SK-N-SH (cell line): ENCODE data around the gene ADAD2. TPM values are rescaled to one million over a fixed set of nuclear protein-coding genes. Genes with fewer than 3 reads are reported as not detected.

Experiments
- CTCF ChIA-PET: fragments of 300-600, 350-600 bp; formaldehyde crosslinking; extraction: SDS; loops from one replicate; lab custom pipeline; 2021; lab: Yijun Ruan, JAX
- POLR2A ChIA-PET: fragments of 350-600 bp; sonication (Branson Sonifier 250); formaldehyde crosslinking; extraction: SDS; loops from one replicate; lab custom pipeline; 2020; ENCODE audit warnings: antibody characterized with exemption, inconsistent platforms; lab: Yijun Ruan, JAX
- DNase-seq: peaks from one replicate; pipeline ENCODE4 v3.0.0; 2012
- H2AFZ ChIP-seq: fragments of 200-600 bp; sonication (generic); 2 replicates; pipeline ENCODE4 v1.8.1; 2016; ENCODE audit warnings: antibody characterized with exemption, mild to moderate bottlenecking, low read depth
- H3F3A ChIP-seq: fragments of 200-600 bp; sonication (generic); replicated peaks from 2 replicates; pipeline ENCODE3; 2016; ENCODE audit warnings: antibody characterized with exemption, mild to moderate bottlenecking; ENCODE audit not compliant: insufficient read depth
- H3K27ac ChIP-seq, 2 experiments: fragments of 200-500 bp in 1 of 2; fragments of 200-600 bp in 1 of 2; sonication (Bioruptor generic) in 1 of 2; sonication (generic), shearing (Covaris generic) in 1 of 2; 2 replicates each; pipeline versions ENCODE4 v1.5.1 to v1.6.1; 2014 to 2016; ENCODE audit warnings: low read depth in 2 of 2, inconsistent platforms in 1 of 2, low read length in 1 of 2, mild to moderate bottlenecking in 1 of 2, mixed read lengths in 1 of 2
- H3K27me3 ChIP-seq: fragments of 200-600 bp; sonication (generic), shearing (Covaris generic); 2 replicates; pipeline ENCODE4 v1.6.1; 2016; ENCODE audit warnings: mixed run types; ENCODE audit not compliant: insufficient read depth
- H3K36me3 ChIP-seq, 2 experiments: fragments of 200-500 bp in 1 of 2; fragments of 200-600 bp in 1 of 2; sonication (Bioruptor generic) in 1 of 2; sonication (generic) in 1 of 2; replicated peaks in 1 of 2; 2 replicates each; pipeline versions ENCODE3 to v1.5.1; 2014 to 2016; ENCODE audit warnings: low read length in 1 of 2, mild to moderate bottlenecking in 1 of 2; ENCODE audit not compliant: insufficient read depth in 2 of 2, control insufficient read depth in 1 of 2
- H3K4me1 ChIP-seq, 2 experiments: fragments of 200-500 bp in 1 of 2; fragments of 200-600 bp in 1 of 2; sonication (Bioruptor generic) in 1 of 2; sonication (generic), shearing (Covaris generic) in 1 of 2; 2 replicates each; pipeline versions ENCODE4 v1.5.1 to v1.6.1; 2014 to 2016; ENCODE audit warnings: low read depth in 1 of 2, low read length in 1 of 2, mixed run types in 1 of 2; ENCODE audit not compliant: insufficient read depth in 2 of 2, control insufficient read depth in 1 of 2
- H3K4me2 ChIP-seq: fragments of 200-600 bp; sonication (generic), shearing (Covaris generic); 2 replicates; pipeline ENCODE4 v1.6.1; 2017; ENCODE audit warnings: mixed run types
- H3K4me3 ChIP-seq, 2 experiments: fragments of 200-500 bp in 1 of 2; fragments of 200-600 bp in 1 of 2; sonication (Bioruptor generic) in 1 of 2; sonication (generic), shearing (Covaris generic) in 1 of 2; 2 replicates each; pipeline versions ENCODE4 v1.5.1 to v1.8.1; 2014 to 2016; ENCODE audit warnings: low read depth in 2 of 2, inconsistent platforms in 1 of 2, low read length in 1 of 2, mild to moderate bottlenecking in 1 of 2, mixed read lengths in 1 of 2, moderate library complexity in 1 of 2
- H3K79me2 ChIP-seq: fragments of 200-600 bp; sonication (generic); 2 replicates; pipeline ENCODE4 v1.8.1; 2017; ENCODE audit warnings: mild to moderate bottlenecking; ENCODE audit not compliant: insufficient read depth
- H3K9ac ChIP-seq: fragments of 200-600 bp; sonication (generic); 2 replicates; pipeline ENCODE4 v1.6.1; 2017; ENCODE audit warnings: mixed run types
- H3K9me2 ChIP-seq: fragments of 200-600 bp; sonication (generic); 2 replicates; pipeline ENCODE4 v1.6.1; 2017; ENCODE audit warnings: mixed run types
- H3K9me3 ChIP-seq: fragments of 200-600 bp; sonication (generic); 2 replicates; pipeline ENCODE4 v1.6.1; 2017; ENCODE audit warnings: mixed run types, mild to moderate bottlenecking, moderate library complexity
- H4K20me1 ChIP-seq: fragments of 200-600 bp; sonication (generic); 2 replicates; pipeline ENCODE4 v1.6.1; 2017; ENCODE audit warnings: mild to moderate bottlenecking, mixed run types; ENCODE audit not compliant: insufficient read depth
- EZH2phosphoT487 ChIP-seq: fragments of 200-600 bp; sonication (generic); IDR thresholded peaks from 2 replicates; pipeline ENCODE4 v1.6.1; 2017; ENCODE audit warnings: low read depth, mixed run types, mild to moderate bottlenecking, antibody characterized with exemption, moderate library complexity, borderline replicate concordance
- FOXM1 ChIP-seq: IDR thresholded peaks from 2 replicates; pipeline ENCODE4 v1.4.0; 2012; ENCODE audit warnings: low read depth, mild to moderate bottlenecking
- GABPA ChIP-seq: IDR thresholded peaks from 2 replicates; pipeline ENCODE4 v1.4.0; 2012; ENCODE audit warnings: low read depth, mild to moderate bottlenecking
- MEF2A ChIP-seq: IDR thresholded peaks from 2 replicates; pipeline ENCODE4 v1.4.0; 2012; ENCODE audit warnings: low read depth, borderline replicate concordance
- POLR2AphosphoS5 ChIP-seq: IDR thresholded peaks from 2 replicates; pipeline ENCODE4 v1.6.1; 2012; ENCODE audit warnings: low read depth, low read length
- RAD21 ChIP-seq: IDR thresholded peaks from 2 replicates; pipeline ENCODE4 v1.6.1; 2012; ENCODE audit warnings: mild to moderate bottlenecking, low read length
- RCOR1 ChIP-seq: fragments of 150-350 bp; IDR thresholded peaks from 2 replicates; pipeline ENCODE4 v1.6.1; 2017; ENCODE audit warnings: antibody characterized with exemption, low read length
- TCF12 ChIP-seq: IDR thresholded peaks from 2 replicates; pipeline ENCODE4 v1.4.0; 2012
- YY1 ChIP-seq: IDR thresholded peaks from 2 replicates; pipeline ENCODE4 v1.4.0; 2012; ENCODE audit warnings: low read depth, mild to moderate bottlenecking
- WGBS: methylation state at CpG from one replicate; pipeline ENCODE4 v1.1.6; 2017; ENCODE audit warnings: low lambda C conversion rate; 5-methylcytosine and 5-hydroxymethylcytosine counted together
- polyA plus RNA-seq, 3 experiments: library from polyadenylated mRNA; depleted of rRNA; stranded (reverse); fragments of >200 nt; gene quantifications; 2 replicates each; pipeline ENCODE4 v1.2.3, GENCODE V29; 2012
- TF ChIP-seq, protein P1 (sequence below): IDR thresholded peaks from 2 replicates; pipeline ENCODE4; 2012
- TF ChIP-seq, protein P2 (sequence below): fragments of 150-350 bp; IDR thresholded peaks from 2 replicates; pipeline ENCODE4 v1.6.1; 2017; ENCODE audit warnings: antibody characterized with exemption, low read length, low read depth, borderline replicate concordance
- TF ChIP-seq, protein P3 (sequence below): IDR thresholded peaks from 2 replicates; pipeline ENCODE4 v1.4.0; 2012; ENCODE audit warnings: low read depth, borderline replicate concordance
- TF ChIP-seq, protein P4 (sequence below): IDR thresholded peaks from 2 replicates; pipeline ENCODE4 v1.6.1; 2012; ENCODE audit warnings: mild to moderate bottlenecking, low read depth, low read length, moderate library complexity
- TF ChIP-seq, protein P5 (sequence below): fragments of 200-600 bp; sonication (generic); IDR thresholded peaks from 2 replicates; pipeline ENCODE4 v1.6.1; 2017; ENCODE audit warnings: antibody characterized with exemption, mild to moderate bottlenecking, moderate library complexity

ADAD2 gene
- polyA plus RNA-seq, 1 of the 3 experiments (the other 2 are of a cell fraction), result not detected

DNA sequence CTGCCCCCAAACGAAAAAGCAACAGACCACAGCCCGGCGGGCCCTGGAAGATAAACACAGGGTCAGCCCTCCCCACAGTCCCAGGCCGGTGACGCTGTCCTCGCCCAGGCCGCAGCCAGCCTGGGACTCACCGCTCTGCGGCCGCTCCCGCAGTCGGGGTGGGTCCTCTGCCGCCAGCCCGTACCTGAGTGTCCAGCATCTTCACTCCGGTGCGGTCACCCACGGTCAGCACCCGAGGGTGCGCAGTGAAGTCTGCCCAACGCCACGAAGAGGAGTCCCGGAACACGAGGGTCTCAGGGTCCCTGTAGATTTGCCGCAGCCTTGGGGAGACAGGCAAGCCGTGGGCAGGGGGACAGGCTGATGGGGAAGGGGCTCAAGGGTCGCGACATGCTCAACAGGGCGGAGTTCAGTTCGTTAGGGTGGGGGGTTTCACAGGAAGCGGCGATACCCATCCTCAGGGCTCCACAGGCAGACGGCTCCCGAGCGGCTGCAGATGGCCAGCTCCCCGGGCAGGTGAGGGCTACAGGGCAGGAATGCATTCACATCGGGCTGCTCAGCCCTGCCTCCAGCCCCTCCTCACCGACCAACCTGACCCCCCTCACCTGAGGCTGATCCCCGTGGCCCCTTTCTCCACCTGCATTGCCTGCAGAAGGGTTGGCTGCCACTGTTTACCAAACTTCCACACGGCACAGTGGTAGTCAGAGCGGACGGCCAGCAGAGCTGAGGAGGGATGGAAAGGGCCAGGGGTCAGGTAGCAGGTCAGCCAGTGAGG is 9.6 kb upstream of the ADAD2 start:
- H3K79me2 ChIP-seq, result peaks cover 28% of the 10 kb centered on the region
- WGBS, result 93% methylated on average over 3 of the region's 41 CpGs
- H3F3A ChIP-seq, result no peaks in the 10 kb centered on the region
- POLR2A ChIA-PET, result no interaction called here
- H3K27me3 ChIP-seq, result no peaks in the 10 kb centered on the region
- H2AFZ ChIP-seq, result no peak overlapping the region
- no peak overlapping the region for H3K4me2 ChIP-seq
- CTCF ChIA-PET, result interaction anchor here (1.0 to 1.2 kb wide), 2 partner anchors 98 to 115 kb away, joined by 3 to 6 read pairs; no protein-coding TSS in a partner anchor
- peaks cover 0 to 65% of the 10 kb centered on the region in 2 experiments for H3K36me3 ChIP-seq
- TF ChIP-seq YY1 (no peak), FOXM1 (no peak), TCF12 (no peak), GABPA (no peak), MEF2A (no peak), EZH2phosphoT487 (no peak), RAD21 (no peak), RCOR1 (no peak), POLR2AphosphoS5 (no peak)
- TF ChIP-seq, protein P1, sequence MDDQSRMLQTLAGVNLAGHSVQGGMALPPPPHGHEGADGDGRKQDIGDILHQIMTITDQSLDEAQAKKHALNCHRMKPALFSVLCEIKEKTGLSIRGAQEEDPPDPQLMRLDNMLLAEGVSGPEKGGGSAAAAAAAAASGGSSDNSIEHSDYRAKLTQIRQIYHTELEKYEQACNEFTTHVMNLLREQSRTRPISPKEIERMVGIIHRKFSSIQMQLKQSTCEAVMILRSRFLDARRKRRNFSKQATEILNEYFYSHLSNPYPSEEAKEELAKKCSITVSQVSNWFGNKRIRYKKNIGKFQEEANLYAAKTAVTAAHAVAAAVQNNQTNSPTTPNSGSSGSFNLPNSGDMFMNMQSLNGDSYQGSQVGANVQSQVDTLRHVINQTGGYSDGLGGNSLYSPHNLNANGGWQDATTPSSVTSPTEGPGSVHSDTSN, result no peak
- TF ChIP-seq, protein P2, sequence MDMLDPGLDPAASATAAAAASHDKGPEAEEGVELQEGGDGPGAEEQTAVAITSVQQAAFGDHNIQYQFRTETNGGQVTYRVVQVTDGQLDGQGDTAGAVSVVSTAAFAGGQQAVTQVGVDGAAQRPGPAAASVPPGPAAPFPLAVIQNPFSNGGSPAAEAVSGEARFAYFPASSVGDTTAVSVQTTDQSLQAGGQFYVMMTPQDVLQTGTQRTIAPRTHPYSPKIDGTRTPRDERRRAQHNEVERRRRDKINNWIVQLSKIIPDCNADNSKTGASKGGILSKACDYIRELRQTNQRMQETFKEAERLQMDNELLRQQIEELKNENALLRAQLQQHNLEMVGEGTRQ, result no peak
- TF ChIP-seq, protein P3, sequence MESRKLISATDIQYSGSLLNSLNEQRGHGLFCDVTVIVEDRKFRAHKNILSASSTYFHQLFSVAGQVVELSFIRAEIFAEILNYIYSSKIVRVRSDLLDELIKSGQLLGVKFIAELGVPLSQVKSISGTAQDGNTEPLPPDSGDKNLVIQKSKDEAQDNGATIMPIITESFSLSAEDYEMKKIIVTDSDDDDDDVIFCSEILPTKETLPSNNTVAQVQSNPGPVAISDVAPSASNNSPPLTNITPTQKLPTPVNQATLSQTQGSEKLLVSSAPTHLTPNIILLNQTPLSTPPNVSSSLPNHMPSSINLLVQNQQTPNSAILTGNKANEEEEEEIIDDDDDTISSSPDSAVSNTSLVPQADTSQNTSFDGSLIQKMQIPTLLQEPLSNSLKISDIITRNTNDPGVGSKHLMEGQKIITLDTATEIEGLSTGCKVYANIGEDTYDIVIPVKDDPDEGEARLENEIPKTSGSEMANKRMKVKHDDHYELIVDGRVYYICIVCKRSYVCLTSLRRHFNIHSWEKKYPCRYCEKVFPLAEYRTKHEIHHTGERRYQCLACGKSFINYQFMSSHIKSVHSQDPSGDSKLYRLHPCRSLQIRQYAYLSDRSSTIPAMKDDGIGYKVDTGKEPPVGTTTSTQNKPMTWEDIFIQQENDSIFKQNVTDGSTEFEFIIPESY, result no peak
- peaks cover 0 to 11% of the 10 kb centered on the region in 2 experiments; a peak in 1 of 4 replicates for H3K4me1 ChIP-seq
- H3K4me3 ChIP-seq, result no peak overlapping the region
- no peak overlapping the region for H3K27ac ChIP-seq
- H4K20me1 ChIP-seq, result 0 out of 2 replicates have a peak, but pooled peaks cover 5% of the 10 kb centered on the region
- no peaks in the 10 kb centered on the region for H3K9me2 ChIP-seq
- no peak for DNase-seq
- no peak overlapping the region for H3K9ac ChIP-seq
- H3K9me3 ChIP-seq, result no peaks in the 10 kb centered on the region

DNA sequence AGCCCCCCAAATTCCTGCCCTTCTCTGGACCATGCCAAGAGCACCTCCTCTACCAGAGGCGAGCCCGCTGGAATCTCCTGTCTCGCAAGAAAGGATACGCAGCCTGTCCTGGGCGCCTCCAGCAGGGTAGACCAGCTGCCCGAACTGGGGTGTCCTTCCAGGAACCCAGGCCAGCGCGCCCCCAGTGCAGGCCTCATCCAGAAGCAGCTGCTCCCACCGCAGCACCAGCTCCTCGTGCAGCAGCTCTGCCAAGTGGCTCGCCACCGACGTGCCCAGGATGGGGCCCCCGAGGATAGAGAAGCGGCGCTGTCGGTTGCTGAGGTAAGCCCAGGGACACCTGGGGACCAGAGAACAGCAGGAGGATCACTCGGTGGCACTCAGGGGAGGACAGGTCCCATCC is 8.9 kb upstream of the ADAD2 start:
- 95% methylated on average over 9 of the region's 18 CpGs for WGBS
- POLR2A ChIA-PET, result no interaction called here
- H3K4me3 ChIP-seq, result no peak overlapping the region

More for the DNA sequence above, 8.9 kb upstream of the ADAD2 start:
- no peaks in the 10 kb centered on the region for H3K9me2 ChIP-seq
- no peak overlapping the region for H3K4me2 ChIP-seq
- TF ChIP-seq, protein P4, sequence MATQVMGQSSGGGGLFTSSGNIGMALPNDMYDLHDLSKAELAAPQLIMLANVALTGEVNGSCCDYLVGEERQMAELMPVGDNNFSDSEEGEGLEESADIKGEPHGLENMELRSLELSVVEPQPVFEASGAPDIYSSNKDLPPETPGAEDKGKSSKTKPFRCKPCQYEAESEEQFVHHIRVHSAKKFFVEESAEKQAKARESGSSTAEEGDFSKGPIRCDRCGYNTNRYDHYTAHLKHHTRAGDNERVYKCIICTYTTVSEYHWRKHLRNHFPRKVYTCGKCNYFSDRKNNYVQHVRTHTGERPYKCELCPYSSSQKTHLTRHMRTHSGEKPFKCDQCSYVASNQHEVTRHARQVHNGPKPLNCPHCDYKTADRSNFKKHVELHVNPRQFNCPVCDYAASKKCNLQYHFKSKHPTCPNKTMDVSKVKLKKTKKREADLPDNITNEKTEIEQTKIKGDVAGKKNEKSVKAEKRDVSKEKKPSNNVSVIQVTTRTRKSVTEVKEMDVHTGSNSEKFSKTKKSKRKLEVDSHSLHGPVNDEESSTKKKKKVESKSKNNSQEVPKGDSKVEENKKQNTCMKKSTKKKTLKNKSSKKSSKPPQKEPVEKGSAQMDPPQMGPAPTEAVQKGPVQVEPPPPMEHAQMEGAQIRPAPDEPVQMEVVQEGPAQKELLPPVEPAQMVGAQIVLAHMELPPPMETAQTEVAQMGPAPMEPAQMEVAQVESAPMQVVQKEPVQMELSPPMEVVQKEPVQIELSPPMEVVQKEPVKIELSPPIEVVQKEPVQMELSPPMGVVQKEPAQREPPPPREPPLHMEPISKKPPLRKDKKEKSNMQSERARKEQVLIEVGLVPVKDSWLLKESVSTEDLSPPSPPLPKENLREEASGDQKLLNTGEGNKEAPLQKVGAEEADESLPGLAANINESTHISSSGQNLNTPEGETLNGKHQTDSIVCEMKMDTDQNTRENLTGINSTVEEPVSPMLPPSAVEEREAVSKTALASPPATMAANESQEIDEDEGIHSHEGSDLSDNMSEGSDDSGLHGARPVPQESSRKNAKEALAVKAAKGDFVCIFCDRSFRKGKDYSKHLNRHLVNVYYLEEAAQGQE, result no peak
- TF ChIP-seq, protein P5, sequence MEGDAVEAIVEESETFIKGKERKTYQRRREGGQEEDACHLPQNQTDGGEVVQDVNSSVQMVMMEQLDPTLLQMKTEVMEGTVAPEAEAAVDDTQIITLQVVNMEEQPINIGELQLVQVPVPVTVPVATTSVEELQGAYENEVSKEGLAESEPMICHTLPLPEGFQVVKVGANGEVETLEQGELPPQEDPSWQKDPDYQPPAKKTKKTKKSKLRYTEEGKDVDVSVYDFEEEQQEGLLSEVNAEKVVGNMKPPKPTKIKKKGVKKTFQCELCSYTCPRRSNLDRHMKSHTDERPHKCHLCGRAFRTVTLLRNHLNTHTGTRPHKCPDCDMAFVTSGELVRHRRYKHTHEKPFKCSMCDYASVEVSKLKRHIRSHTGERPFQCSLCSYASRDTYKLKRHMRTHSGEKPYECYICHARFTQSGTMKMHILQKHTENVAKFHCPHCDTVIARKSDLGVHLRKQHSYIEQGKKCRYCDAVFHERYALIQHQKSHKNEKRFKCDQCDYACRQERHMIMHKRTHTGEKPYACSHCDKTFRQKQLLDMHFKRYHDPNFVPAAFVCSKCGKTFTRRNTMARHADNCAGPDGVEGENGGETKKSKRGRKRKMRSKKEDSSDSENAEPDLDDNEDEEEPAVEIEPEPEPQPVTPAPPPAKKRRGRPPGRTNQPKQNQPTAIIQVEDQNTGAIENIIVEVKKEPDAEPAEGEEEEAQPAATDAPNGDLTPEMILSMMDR, result no peak
- TF ChIP-seq TCF12, result no peak
- CTCF ChIA-PET, result interaction anchor here (1.0 to 1.2 kb wide), 2 partner anchors 98 to 116 kb away, joined by 3 to 6 read pairs; no protein-coding TSS in a partner anchor
- H3K4me1 ChIP-seq, result peaks cover 0 to 11% of the 10 kb centered on the region in 2 experiments; a peak in 1 of 4 replicates
- H3K27me3 ChIP-seq, result no peaks in the 10 kb centered on the region
- H2AFZ ChIP-seq, result no peak overlapping the region
- no peaks in the 10 kb centered on the region for H3F3A ChIP-seq
- DNase-seq, result no peak
- peaks cover 33% of the 10 kb centered on the region for H3K79me2 ChIP-seq
- no peak overlapping the region for H3K27ac ChIP-seq
- H3K36me3 ChIP-seq, result peaks cover 0 to 65% of the 10 kb centered on the region in 2 experiments
- 0 out of 2 replicates have a peak, but pooled peaks cover 5% of the 10 kb centered on the region for H4K20me1 ChIP-seq
- no peaks in the 10 kb centered on the region for H3K9me3 ChIP-seq
- H3K9ac ChIP-seq, result no peak overlapping the region
